Ovary (tissue), 3 donors: Measurements from ENCODE around the gene LRRN1.
"Not testable (repeated sequence)": the region's sequence is repeated elsewhere in the genome, so short reads cannot be mapped to it uniquely, and the experiment has no call there.

Source experiments
- CTCF ChIP-seq, 3 donors: fragments of 450-650 bp in 2 of 3; fragments of 200-600 bp in 1 of 3; IDR thresholded peaks; one replicate each; pipeline versions ENCODE4 v1.5.1 to v1.8.0; 2016 to 2022; ENCODE audit warnings: antibody characterized with exemption in 3 of 3, mild to moderate bottlenecking in 1 of 3
- EP300 ChIP-seq: sonication (generic); formaldehyde crosslinking; IDR thresholded peaks from one replicate; pipeline ENCODE4 v1.6.1; 2017; ENCODE audit warnings: antibody characterized with exemption
- donor health status: DM: no; HTN: no; CAD: no.

GRCh38 chr3:3887311-3887710 lies 88.1 kb downstream of the LRRN1 start:
- TF ChIP-seq CTCF (IDR thresholded peaks at IDR 0.05); EP300: not testable (repeated sequence)
